ENCODE data around the gene ORM1.
A peak's percentile ranks its signal among the peaks of the same experiment; 100 is the strongest.

The ORM1 gene

DNA sequence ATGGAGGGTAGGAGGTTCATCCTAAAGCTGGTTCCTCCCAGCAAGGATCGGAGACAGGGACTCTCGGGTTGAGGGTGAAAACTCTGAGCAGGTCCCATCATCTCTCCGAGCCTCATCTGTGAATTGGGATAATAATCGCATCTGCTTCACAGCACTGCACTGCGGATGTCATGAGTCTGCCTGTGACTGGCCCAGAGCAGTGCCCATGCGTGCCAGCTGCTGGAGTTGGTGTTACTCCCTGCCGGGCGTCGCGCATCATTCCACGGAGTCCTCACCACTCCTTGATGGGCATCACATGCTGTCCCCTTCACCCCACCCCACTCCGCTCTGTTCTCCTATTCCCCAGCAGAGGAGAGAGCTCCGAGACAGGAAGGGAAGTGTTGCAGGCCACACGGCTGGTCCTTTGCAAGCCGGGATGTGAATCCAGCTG lies 35.1 kb upstream of the ORM1 start:
- DNase-seq (ENCODE audit: low read depth): no peak

DNA sequence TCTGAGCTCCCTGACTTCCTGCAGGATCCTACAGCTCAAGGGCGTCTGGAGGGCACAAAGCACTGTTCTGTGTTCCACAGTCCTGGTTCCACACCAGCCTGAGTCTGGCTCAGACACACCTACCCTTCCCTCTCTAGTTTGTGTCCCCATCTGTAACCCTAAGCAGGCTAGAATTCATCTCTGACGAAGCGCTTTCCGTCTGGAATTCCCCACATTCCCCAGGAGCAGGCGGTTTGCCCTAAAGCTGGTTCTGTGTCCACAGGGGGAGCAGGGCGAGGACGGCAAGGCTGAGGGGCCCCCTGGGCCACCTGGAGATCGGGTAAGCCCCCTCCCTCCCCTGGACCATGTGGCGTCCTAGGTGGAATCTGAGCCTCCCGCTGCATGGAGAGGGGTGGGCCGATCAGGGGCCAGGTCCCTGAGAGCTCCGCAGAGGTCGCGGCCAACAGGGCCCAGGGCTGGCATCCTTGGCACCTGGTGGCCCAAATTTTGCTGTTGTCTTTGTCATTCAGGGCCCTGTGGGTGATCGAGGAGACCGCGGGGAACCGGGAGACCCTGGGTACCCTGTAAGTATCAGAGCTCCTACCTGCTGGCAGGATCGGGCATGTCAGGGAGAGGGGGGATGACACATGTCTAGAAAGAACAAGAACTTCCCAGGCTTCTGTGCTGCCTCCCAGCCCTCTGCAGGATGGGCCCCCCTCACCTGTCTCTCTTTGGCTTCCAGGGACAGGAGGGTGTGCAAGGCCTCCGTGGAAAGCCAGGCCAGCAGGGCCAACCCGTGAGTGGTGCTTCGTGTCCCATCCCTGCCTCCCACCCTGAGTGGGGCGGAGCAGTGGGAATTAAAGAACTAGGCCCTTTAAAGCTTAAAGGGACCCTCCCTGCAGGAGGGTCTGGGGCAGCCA lies 34.5 kb upstream of the ORM1 start:
- no peak for DNase-seq (ENCODE audit: low read depth)

DNA sequence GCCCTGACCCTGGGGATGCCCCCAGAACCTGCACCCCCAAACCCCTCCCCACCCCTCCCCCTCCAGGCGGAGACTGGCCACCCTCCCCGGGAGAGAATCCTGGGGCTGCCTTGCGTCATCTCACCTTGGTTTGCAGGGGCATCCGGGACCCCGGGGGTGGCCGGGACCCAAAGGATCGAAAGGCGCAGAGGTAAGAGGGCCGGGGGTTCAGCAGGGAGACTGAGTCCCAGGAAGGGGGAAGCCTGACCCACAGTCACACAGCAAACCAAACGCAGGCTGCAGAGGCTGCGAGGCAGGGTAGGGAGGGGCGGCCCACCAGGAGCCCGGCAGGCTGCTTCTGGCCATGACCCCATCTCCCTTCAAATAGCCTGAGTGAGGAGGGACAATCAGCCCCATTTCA lies 33.8 kb upstream of the ORM1 start:
- DNase-seq (ENCODE audit: low read depth): no peak

DNA sequence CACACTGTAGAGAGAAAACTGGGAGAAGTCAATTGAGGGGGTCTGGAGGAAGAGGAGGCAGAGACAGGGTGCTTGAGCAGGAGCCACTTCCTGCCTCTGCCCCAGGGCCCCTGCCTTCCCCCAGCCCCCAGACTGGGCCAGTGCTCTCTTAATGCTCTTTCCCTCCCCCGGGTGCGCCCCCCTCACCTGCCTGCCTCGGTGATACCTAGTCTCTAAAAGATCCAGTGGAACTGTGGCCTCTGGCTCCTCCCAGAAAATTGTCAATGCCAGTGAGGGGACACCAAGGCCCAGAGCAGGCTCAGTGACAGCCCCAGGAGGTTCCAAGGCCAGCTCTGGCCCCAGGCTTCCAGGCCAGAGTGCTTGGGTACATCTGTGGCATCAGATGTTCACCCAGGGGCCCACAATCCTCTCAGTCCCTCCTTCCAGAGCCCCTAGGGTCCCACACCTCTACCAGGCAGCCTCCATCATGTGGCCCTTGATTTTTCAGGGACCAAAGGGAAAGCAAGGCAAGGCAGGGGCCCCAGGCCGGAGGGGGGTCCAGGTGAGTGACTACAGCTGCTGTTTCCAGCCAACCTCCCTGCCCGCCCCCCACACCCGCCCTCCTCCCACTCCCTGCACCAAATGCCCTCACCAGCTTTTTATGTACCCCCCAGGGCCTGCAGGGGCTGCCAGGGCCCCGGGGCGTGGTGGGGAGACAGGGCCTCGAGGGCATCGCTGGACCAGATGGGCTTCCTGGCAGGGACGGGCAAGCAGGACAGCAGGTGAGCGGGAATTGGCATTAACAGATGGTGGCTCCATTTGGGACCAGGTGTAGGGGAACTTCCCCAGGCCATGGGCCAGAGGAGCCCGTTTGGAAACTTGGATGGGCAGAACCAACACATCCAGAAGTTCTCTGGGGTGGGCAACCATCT lies 33.1 kb upstream of the ORM1 start:
- DNase-seq (ENCODE audit: low read depth): no peak

DNA sequence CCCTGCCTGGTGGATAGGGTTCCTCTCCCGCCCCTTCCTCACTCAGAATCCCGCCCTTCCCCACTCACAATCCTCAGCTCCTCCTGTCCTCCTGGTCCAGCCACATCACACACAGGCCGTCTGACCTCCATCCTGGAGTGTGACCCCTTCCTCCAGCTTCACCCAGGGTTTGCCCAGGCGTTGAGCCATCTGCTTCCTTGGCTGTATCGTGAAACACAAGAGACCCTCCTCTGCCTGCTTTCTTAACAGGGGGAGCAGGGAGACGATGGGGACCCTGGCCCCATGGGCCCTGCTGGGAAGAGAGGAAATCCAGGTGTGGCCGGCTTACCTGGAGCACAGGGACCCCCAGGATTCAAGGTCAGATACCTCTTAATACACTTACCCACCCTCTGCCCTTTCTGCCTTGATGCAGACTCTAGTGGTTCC lies 32.3 kb upstream of the ORM1 start:
- DNase-seq (ENCODE audit: low read depth): no peak

DNA sequence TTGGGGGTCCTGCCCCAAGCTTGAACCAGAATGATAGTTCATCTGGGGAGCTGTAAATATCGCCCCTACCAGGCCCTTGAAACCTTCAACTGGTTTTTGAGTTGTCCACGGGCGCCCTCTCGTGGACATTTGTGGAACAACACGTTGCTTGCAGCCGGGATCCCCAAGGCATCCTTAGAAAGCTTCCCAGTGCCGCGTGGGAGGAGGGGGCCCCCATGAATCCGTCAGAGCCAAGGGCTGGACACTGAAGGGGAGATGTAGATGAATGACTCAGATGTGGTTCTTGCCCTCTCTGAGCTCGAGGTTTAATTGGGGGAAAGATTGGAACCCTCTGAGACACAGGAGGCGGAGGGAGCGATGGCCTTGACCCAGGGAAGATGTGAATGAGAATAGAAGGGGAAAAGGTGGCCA lies 31.8 kb upstream of the ORM1 start:
- DNase-seq (ENCODE audit: low read depth): peak; percentile 40

DNA sequence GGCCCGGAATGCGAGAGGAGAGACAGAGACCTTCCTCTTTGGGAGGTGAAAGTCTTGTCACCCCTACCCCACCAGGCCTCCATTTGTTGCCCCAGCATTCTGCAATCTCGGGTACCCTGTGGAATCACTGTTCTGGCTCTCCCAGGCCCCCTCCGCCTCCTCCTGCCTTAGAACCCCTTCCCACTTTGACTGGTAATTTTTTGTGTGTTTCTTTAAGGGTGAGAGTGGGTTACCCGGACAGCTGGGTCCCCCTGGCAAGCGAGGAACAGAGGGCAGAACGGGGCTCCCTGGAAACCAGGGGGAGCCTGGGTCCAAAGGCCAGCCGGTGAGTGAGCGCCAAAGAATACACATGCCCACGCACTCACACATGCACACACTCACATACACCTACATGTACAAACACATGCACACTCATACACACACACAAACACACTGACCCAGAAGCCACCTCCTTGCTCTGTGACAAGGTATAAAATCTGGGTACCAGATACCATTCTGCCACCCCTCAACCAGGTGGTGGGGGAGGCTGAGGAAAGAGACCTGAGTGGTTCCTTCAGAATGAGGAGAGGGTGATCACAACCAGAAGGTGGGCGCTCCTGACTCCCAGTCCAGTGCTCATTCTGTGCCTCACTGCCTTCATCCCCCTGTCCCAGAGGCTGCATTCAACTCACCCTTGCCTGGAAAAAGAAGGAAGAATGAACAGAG lies 30.9 kb upstream of the ORM1 start:
- DNase-seq (ENCODE audit: low read depth): no peak

DNA sequence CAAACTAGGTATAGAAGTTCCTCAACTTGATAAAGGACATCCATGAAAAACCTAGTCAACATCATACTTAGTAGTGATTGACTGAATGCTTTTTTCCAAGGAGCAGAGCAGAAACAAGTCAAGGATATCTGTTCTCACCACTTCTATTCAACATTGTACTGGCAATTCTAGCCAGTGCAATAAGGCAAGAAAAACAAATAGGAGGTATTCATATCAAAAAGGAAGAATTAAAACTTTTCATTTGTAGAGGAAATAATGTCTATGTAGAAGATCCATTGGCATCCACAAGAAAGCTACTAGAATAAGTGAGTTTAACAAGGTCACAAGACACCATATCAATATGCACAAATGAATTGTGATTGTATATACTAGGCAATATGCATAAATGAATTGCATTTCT lies 28.2 kb upstream of the ORM1 start:
- DNase-seq (ENCODE audit: low read depth): no peak

DNA sequence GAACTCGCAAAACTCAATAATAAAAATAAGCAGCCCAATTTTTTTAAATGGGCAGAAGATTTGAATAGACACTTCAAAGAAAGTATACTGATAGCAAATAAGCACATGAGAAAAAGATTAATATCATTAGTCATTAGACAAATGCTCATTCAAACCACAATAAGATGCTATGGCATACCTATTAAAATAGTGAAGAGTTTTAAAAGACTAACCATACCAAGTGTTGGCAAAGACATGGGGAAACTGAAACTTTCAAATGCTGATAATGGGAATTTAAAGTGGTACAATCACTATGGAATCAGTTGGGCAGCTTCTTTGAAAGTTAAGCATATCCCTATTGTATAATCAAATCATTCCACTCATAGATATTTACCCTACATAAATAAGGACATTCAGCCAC lies 26.6 kb upstream of the ORM1 start:
- DNase-seq (ENCODE audit: low read depth): no peak

DNA sequence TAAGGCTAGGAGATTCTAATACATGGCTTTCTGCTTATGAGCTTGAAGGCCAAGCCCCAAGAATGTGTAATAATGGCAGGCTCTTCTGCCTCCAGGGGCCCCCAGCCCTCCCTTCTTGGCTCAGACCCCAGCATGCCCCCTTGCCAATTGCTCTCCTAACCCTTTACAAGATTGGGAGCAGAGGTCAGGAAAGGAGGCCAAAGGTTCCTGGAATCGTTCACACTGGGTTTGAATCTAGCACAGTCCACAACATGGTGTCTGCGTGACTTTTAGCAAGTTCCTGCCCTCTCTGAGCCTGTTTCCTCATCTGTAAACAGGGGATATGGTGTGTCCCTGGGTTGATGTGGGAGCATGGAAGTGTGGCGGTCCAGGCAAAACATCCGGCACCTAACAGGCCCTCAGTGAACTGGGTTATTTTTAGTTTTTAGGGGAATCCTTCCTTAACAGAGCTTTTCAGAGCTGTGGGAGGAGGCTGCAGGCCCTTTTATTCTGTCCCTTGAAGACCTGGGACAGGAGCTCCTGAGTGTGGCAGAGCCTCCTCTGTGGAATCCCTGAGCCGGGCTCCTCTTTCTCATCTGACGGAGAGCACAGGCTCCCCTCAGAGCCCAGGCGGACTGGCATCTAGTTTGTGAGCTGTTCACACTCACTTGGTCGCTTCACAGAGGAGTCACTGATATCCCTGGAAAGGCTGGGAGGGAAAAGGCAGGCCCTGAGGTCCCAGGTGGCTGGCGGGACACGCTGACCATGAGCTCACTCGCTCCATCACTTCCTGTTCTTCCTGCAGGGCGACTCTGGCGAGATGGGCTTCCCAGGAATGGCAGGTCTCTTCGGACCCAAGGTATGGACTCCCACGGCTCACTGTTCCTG lies 23.4 kb upstream of the ORM1 start:
- no peak for DNase-seq (ENCODE audit: low read depth)

DNA sequence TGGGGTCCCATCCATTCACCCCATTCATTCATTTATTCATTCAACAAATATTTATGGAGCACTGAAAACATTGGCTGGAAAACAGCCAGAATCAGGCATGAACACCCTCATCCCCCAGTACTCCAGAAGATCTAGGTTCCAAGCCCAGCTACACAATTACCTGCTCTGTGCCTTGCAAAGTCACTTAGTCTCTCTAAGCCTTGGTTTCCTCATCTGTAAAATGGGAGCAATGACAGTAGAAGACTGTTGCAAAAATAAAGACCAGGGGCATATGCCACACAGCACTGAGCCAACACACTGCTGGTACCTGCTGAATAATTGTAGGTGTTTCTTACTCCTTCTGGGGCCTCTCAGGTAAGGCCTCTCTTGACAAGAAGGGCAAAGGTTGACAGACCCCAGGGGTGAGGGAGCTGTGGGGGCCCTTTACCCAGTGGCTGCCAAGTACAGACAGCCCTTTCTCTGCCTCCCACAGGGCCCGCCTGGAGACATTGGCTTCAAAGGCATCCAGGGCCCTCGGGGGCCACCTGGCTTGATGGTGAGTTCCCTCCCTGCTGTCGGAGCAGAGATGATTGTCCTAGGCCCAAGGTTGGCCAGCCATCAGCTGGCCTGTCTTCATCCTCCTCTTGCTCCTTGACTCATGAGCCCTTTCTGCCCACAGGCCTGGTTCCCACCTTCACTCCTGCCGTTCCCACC lies 22.6 kb upstream of the ORM1 start:
- no peak for DNase-seq (ENCODE audit: low read depth)

DNA sequence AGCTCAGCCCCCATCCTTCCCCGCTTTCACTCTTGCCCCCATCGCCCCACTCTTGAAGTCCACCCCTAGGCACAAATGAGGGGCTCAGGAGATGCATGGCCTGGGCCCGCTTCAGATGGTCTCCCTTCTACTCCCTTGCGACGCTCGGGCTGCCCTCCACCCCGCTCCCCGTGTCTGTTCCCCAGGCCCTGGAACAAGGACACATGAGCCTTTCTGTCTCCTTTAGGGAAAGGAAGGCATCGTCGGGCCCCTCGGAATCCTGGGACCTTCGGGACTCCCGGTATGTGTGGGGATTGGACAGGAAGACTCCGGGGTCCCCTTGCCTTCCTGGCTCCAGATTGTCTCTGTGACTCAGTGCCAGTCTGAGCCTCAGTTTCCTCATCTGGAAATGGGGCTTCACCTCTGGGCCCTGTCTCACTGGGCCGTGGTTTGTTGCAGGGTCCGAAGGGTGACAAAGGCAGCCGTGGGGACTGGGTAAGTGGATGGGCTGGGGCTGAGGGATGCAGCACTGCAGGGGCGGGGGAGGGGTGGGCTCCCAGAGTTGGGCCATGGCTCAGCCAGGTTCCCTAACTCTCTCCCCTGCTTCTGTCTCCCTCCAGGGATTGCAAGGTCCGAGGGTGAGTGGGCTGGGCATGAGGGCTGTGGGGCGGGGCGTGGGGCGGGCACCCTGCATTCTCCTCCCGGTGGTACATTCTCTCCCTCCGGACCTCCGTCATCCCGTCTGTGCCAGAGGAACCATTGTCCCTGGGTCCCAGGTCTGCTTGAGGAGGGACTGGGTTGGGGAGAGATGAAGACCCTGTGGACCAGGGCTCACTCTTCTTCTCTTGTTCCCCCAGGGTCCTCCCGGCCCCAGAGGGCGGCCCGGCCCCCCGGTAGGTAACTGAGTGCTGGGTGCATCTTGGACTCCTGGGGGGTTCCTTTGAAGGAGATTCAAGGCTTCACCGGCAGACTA lies 21.8 kb upstream of the ORM1 start:
- DNase-seq (ENCODE audit: low read depth): no peak

DNA sequence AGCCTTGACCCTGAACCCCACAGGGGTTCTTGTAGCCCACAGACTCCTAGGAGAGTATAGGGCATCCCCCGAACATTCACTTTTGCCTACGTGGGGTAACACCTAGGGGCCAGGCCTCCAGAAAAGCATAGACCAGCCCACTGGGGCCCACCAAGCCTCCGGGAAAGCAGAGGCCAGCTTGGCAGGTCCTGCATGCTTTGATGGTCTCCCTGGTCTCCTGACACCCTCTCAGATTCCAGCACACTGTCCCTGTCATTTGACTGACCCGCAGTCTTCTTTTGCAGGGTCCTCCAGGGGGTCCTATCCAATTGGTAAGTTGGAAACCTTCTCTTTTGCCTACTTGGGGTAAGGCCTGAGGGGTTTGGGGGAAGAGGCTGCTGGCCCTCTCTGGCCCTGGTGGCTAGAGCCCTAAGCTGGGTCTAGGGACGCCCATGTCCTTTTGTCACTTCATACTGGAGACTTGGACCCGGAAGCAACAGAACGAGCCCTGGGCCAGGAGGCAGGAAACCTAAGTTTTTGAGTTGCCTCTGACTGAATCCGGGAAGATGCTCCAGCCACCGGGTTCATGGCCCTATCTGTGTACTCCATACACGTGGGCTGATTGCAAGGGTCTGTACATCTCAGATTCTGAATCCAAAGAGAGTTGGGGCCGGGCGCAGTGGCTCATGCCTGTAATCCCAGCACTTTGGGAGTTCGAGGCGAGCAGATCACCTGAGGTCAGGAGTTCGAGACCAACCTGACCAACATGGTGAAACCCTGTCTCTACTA lies 20.9 kb upstream of the ORM1 start:
- no peak for DNase-seq (ENCODE audit: low read depth)

DNA sequence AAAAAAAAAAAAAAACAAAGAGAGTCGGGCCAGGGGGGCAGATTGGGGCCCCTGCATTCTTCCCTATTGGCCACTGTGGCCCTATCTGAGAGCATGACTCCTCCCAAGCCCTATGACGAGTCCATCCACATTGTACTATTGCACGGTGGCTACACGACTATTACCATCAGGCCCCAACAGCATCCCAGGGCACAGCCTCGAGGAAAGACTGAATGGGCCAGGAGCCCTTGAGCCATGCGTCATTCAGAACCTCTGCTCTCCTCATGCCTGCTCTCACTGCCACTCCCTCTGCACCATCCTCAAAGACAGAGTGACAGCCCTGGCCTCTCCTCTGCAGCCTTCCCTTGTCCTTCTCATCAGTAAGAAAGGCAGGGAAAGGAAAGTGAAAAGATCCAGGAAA lies 20.2 kb upstream of the ORM1 start:
- DNase-seq (ENCODE audit: low read depth): no peak

DNA sequence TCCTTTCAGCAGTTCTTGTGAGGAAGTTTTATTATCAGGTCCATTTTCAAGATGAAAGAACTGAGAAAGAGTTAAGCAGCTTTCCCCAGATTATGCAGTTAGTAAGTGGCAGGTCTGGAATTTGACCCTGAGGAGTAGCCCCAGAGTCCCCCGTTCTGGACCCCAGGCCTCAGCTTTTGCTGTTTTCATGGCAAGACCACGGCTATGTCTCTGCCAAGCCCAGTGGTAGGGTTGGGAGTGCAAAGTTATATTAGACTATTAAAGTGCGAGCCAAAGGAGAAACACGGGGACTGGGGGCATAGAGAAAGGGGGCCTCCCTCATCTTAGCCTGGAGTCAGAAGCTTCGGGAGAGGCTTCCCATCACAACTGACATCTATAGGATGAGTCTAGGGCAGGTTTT lies 19.3 kb upstream of the ORM1 start:
- DNase-seq (ENCODE audit: low read depth): no peak

DNA sequence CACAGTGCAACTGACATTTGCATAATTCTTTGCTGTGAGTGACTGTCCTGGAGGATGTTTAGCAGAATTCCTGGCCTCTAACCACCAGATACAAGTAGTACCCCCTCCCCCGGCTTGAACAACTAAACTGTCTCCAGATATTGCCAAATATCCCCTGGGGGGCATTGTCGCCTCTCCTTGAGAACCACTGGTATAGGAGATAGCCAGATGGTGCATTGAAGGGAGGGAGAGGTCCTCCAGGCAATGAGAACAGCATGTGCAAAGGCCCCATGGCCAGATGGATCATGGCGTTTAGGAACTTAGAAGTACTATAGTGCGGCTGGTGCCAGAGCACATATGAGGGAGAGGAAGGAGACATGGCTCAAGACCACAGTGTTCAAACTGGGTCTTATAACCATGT lies 18.9 kb upstream of the ORM1 start:
- DNase-seq (ENCODE audit: low read depth): no peak

DNA sequence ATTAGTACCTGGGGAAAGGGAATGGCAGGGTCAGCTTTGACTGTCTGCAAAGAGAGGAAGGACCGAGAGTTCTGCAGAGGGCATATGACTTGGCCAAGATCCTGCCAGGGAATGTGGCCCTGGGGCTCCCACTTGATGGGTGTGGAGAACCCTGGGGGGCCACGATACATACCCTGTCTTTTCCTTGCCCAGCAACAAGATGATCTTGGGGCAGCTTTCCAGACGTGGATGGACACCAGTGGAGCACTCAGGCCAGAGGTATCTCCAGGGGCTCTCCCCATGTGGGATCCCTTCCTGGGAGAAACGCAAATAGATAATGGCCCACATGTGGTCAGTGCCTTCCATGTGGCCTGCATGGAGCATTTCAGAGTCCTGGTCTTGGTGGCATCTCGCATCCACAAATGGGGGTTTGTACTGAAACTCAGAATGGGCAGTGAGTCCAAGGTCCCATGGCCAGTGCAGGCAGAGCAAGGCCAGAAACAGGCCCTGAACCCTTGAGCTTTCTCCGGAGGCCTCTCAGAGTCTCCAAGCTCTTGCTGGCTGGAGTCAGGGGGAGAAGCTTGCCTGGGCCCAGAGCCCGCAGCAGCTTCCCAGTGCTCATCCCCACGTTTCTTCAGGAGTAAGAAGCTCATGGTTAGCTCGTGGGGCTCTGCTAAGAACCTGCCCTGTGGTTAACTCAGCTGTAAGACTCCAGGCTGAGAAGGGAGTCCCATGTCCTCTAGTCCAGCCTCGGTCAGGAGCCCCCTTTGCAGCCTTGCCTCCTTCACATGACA lies 18.3 kb upstream of the ORM1 start:
- DNase-seq (ENCODE audit: low read depth): no peak

DNA sequence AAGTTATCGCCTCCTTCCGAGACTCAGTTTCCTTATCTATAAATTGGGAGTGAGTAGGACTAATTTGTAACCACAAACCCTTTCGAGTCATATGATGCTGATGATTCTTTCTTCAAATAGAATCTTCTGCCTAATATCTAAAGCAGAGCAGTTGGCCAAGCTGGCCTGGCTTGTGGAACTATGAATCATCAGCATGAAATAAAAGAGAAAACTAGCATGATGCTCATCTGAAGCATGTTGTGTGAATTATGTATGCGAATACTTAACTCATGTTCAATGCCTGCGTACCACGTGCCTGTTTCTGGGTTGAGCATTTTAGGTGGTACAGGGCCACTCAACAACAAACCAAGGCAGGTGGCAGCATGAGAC lies 15.0 kb upstream of the ORM1 start:
- DNase-seq (ENCODE audit: low read depth): peak; percentile 55
